Ovary (tissue), 3 donors: ENCODE data around the gene PRPF40B.

Experiments used
- CTCF ChIP-seq, 3 donors: fragments of 450-650 bp in 2 of 3; fragments of 200-600 bp in 1 of 3; IDR thresholded peaks; one replicate each; pipeline versions ENCODE4 v1.5.1 to v1.8.0; 2016 to 2022; ENCODE audit warnings: antibody characterized with exemption in 3 of 3, mild to moderate bottlenecking in 1 of 3
- EP300 ChIP-seq: sonication (generic); formaldehyde crosslinking; IDR thresholded peaks from one replicate; pipeline ENCODE4 v1.6.1; 2017; ENCODE audit warnings: antibody characterized with exemption
- POLR2A ChIP-seq: fragments of 450-650 bp; IDR thresholded peaks from one replicate; pipeline ENCODE4 v1.6.1; 2017; ENCODE audit warnings: antibody characterized with exemption, mild to moderate bottlenecking, moderate library complexity
- donor health status: DM: no; HTN: no; CAD: no.

- TF ChIP-seq CTCF (IDR thresholded peaks at IDR 0.05) (no peak), POLR2A (no peak), EP300 (no peak)
Measured at GRCh38 chr12:49621651-49622500, 1.5 kb upstream of the PRPF40B start.
